PFSK-1 (cell line): ENCODE measurements around the gene DNAJB5.

Source experiments
- FOXP2 ChIP-seq: optimal IDR thresholded peaks from 2 replicates; pipeline ENCODE3; 2011; ENCODE audit warnings: borderline replicate concordance, control low read depth, inconsistent platforms; ENCODE audit not compliant: insufficient read depth; ENCODE audit errors: extremely low read length, extremely low read depth
- POLR2AphosphoS5 ChIP-seq: IDR thresholded peaks from 2 replicates; pipeline ENCODE4 v1.6.1; 2012; ENCODE audit warnings: low read depth, mild to moderate bottlenecking, control low read depth, low read length, moderate library complexity
- REST ChIP-seq, 2 experiments: IDR thresholded peaks; 2 replicates each; pipeline versions ENCODE4 v1.6.1 to v1.8.0; 2011 to 2012; ENCODE audit warnings: low read depth in 2 of 2, low read length in 2 of 2, control low read depth in 1 of 2, inconsistent platforms in 1 of 2, mild to moderate bottlenecking in 1 of 2, moderate library complexity in 1 of 2; ENCODE audit not compliant: insufficient read depth in 1 of 2
- SIN3A ChIP-seq: IDR thresholded peaks from 2 replicates; pipeline ENCODE4 v1.6.1; 2012; ENCODE audit warnings: mild to moderate bottlenecking, low read length, moderate library complexity, borderline replicate concordance; ENCODE audit not compliant: insufficient read depth
- TAF1 ChIP-seq: IDR thresholded peaks from 2 replicates; pipeline ENCODE4 v1.6.1; 2012; ENCODE audit warnings: low read length, control low read depth, borderline replicate concordance; ENCODE audit not compliant: insufficient read depth

Gene DNAJB5

GRCh38 chr9:34963552-34963951 is 26.0 kb upstream of the DNAJB5 start:
- TF ChIP-seq REST (IDR thresholded peaks at IDR 0.05; ENCODE audit: insufficient read depth in 1 of 2, low read depth in 2 of 2, low read length in 2 of 2) (no peak), POLR2AphosphoS5 (no peak), FOXP2 (no peak), SIN3A (no peak), TAF1 (no peak)

GRCh38 chr9:34964458-34964857 is 25.1 kb upstream of the DNAJB5 start:
- TF ChIP-seq POLR2AphosphoS5 = no peak
- no peak for TF ChIP-seq FOXP2
- no peak for TF ChIP-seq SIN3A
- TF ChIP-seq REST (IDR thresholded peaks at IDR 0.05; ENCODE audit: insufficient read depth in 1 of 2, low read depth in 2 of 2, low read length in 2 of 2) = no peak
- TF ChIP-seq TAF1 = no peak

- TF ChIP-seq POLR2AphosphoS5 = no peak
- TF ChIP-seq FOXP2 = no peak
- TF ChIP-seq REST (IDR thresholded peaks at IDR 0.05; ENCODE audit: insufficient read depth in 1 of 2, low read depth in 2 of 2, low read length in 2 of 2) = no peak
- TF ChIP-seq TAF1 = no peak
- no peak for TF ChIP-seq SIN3A
Observed at GRCh38 chr9:34971146-34971811, 18.3 kb upstream of the DNAJB5 start.

GRCh38 chr9:34974664-34975063 is 14.9 kb upstream of the DNAJB5 start:
- TF ChIP-seq TAF1 = no peak
- TF ChIP-seq POLR2AphosphoS5 = no peak
- TF ChIP-seq REST (IDR thresholded peaks at IDR 0.05; ENCODE audit: insufficient read depth in 1 of 2, low read depth in 2 of 2, low read length in 2 of 2) = no peak
- no peak for TF ChIP-seq FOXP2
- TF ChIP-seq SIN3A = no peak

- no peak for TF ChIP-seq TAF1
- no peak for TF ChIP-seq POLR2AphosphoS5
Observed at GRCh38 chr9:34976441-34976840, 13.1 kb upstream of the DNAJB5 start.
